Panc1 (cell line): ENCODE data around the gene SLC2A14. TPM values are rescaled to one million over a fixed set of nuclear protein-coding genes. Genes with fewer than 3 reads are reported as not detected.

ENCODE experiments used
- ATAC-seq: fragments of 200-7000 bp; cut with Tn5 transposase; 2 replicates; pipeline ENCODE4 v1.9.1; 2020; ENCODE audit warnings: mild to moderate bottlenecking, moderate library complexity
- BruUV-seq: library from RNA; stranded (reverse); fragments of 400-500 nt; replicated peaks from 2 replicates; lab custom pipeline; 2021; lab: Mats Ljungman, UMichigan
- CTCF ChIA-PET: fragments of 300-600 bp; sonication (Branson Sonifier 250); formaldehyde crosslinking; loops from one replicate; lab custom pipeline; 2022; ENCODE audit warnings: antibody characterized with exemption; lab: Charles Lee
- POLR2A ChIA-PET: fragments of 300-600 bp; sonication (Branson Sonifier 250); formaldehyde crosslinking; loops from one replicate; lab custom pipeline; 2022; ENCODE audit warnings: antibody characterized with exemption; lab: Charles Lee
- DNase-seq: peaks from one replicate; pipeline ENCODE4 v3.0.0-alpha.2; 2010; ENCODE audit warnings: low read depth, low spot score
- H3K27ac ChIP-seq: 2 replicates; pipeline ENCODE4 v1.5.1; 2011; ENCODE audit warnings: mild to moderate bottlenecking, low read length, inconsistent platforms
- H3K27me3 ChIP-seq: fragments of 200-500 bp; sonication (Bioruptor generic); 2 replicates; pipeline ENCODE4 v1.6.0; 2014; ENCODE audit warnings: low read length, inconsistent platforms; ENCODE audit not compliant: control insufficient read depth, insufficient read depth
- H3K36me3 ChIP-seq: fragments of 200-500 bp; sonication (Bioruptor generic); 2 replicates; pipeline ENCODE4 v1.5.1; 2014; ENCODE audit warnings: inconsistent platforms, mild to moderate bottlenecking, low read length, moderate library complexity; ENCODE audit not compliant: control insufficient read depth, insufficient read depth
- H3K4me1 ChIP-seq: 2 replicates; pipeline ENCODE4 v1.5.1; 2011; ENCODE audit warnings: inconsistent platforms, mild to moderate bottlenecking, low read length, moderate library complexity; ENCODE audit not compliant: control insufficient read depth, insufficient read depth
- H3K4me3 ChIP-seq, 2 experiments: 2 replicates each; pipeline ENCODE4 v1.5.1; 2011 to 2012; ENCODE audit warnings: low read depth in 2 of 2, low read length in 2 of 2, mild to moderate bottlenecking in 2 of 2, inconsistent platforms in 1 of 2, moderate library complexity in 1 of 2
- H3K9me3 ChIP-seq: fragments of 200-500 bp; sonication (Bioruptor generic); 2 replicates; pipeline ENCODE4 v1.5.1; 2014; ENCODE audit warnings: low read depth, mild to moderate bottlenecking, inconsistent platforms, low read length, moderate library complexity; ENCODE audit not compliant: control insufficient read depth, insufficient read depth
- POLR2AphosphoS5 ChIP-seq: IDR thresholded peaks from 2 replicates; pipeline ENCODE4 v1.6.1; 2012; ENCODE audit warnings: mild to moderate bottlenecking, low read depth, low read length, moderate library complexity
- SIN3A ChIP-seq: IDR thresholded peaks from 2 replicates; pipeline ENCODE4 v1.6.1; 2012; ENCODE audit warnings: low read depth, mild to moderate bottlenecking, low read length, moderate library complexity, borderline replicate concordance; ENCODE audit not compliant: insufficient read depth
- TCF7L2 ChIP-seq: IDR thresholded peaks from 2 replicates; pipeline ENCODE4 v1.6.1; 2011; ENCODE audit warnings: mild to moderate bottlenecking, low read depth, low read length, inconsistent platforms
- in situ Hi-C: cut with HindIII; loops from 2 replicates; pipeline ENCODE4 v1.10.0; 2016; ENCODE audit warnings: low sequenced_read_pairs, low pct_unique_long_range_greater_than_20kb
- intact Hi-C: fragments of 100-400 bp; cut with micrococcal nuclease; formaldehyde crosslinking; loops from one replicate; pipeline ENCODE4 v1.10.0; 2022; ENCODE audit not compliant: unreplicated experiment
- total RNA-seq: library from RNA; stranded (reverse); gene quantifications from one replicate; pipeline ENCODE4 v1.2.1, GENCODE V29; 2021; ENCODE audit not compliant: unreplicated experiment
- TF ChIP-seq, protein P1 (sequence below), 2 experiments: IDR thresholded peaks; 2 replicates each; pipeline ENCODE4 v1.6.1; 2011 to 2012; ENCODE audit warnings: low read depth in 2 of 2, control low read depth in 1 of 2, low read length in 1 of 2, mild to moderate bottlenecking in 1 of 2, moderate library complexity in 1 of 2; ENCODE audit not compliant: insufficient read depth in 1 of 2
- TF ChIP-seq, protein P2 (sequence below): fragments of 450-650 bp; IDR thresholded peaks from 2 replicates; pipeline ENCODE4 v1.5.1; 2017; ENCODE audit warnings: mild to moderate bottlenecking

Gene SLC2A14
- total RNA-seq, 1 experiment from 2014 or later = not detected

DNA sequence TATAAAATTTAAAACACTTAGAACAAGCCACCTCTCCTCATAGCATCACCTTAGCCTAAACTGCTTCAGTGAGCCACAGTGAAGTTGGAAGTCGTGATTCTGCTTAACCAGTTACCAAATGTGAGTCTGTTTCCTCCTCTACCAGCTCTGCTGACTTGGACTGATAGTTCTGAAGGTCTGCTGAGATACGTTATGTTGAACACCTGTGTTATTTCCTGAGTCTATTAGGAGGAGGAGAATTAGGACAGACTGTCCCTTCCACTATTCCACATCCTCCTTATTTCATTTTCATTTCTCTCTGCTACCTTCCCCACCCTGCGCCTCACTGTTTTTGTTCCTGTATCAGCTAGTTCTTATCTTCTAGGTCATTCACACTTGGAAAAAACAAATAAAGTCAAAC lies 2.4 kb downstream of the SLC2A14 start:
- POLR2A ChIA-PET = no interaction called here
- CTCF ChIA-PET = interaction anchor here (0.7 kb wide), 1 partner anchor 579 kb away, joined by 4 read pairs; no protein-coding TSS in a partner anchor
- no peak overlapping the region for H3K27ac ChIP-seq
- no peaks in the 10 kb centered on the region for H3K27me3 ChIP-seq
- H3K9me3 ChIP-seq = no peaks in the 10 kb centered on the region
- DNase-seq (no peak), ATAC-seq (no peak)
- H3K4me3 ChIP-seq = no peak overlapping the region
- no TSS peak for BruUV-seq
- intact Hi-C loops (no loop called here), in situ Hi-C loops (no loop called here)
- TF ChIP-seq SIN3A (no peak), POLR2AphosphoS5 (no peak), TCF7L2 (no peak)
- TF ChIP-seq, protein P1, sequence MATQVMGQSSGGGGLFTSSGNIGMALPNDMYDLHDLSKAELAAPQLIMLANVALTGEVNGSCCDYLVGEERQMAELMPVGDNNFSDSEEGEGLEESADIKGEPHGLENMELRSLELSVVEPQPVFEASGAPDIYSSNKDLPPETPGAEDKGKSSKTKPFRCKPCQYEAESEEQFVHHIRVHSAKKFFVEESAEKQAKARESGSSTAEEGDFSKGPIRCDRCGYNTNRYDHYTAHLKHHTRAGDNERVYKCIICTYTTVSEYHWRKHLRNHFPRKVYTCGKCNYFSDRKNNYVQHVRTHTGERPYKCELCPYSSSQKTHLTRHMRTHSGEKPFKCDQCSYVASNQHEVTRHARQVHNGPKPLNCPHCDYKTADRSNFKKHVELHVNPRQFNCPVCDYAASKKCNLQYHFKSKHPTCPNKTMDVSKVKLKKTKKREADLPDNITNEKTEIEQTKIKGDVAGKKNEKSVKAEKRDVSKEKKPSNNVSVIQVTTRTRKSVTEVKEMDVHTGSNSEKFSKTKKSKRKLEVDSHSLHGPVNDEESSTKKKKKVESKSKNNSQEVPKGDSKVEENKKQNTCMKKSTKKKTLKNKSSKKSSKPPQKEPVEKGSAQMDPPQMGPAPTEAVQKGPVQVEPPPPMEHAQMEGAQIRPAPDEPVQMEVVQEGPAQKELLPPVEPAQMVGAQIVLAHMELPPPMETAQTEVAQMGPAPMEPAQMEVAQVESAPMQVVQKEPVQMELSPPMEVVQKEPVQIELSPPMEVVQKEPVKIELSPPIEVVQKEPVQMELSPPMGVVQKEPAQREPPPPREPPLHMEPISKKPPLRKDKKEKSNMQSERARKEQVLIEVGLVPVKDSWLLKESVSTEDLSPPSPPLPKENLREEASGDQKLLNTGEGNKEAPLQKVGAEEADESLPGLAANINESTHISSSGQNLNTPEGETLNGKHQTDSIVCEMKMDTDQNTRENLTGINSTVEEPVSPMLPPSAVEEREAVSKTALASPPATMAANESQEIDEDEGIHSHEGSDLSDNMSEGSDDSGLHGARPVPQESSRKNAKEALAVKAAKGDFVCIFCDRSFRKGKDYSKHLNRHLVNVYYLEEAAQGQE (IDR thresholded peaks at IDR 0.05; ENCODE audit: insufficient read depth in 1 of 2, low read depth in 2 of 2, low read length in 1 of 2) = no peak
- TF ChIP-seq, protein P2, sequence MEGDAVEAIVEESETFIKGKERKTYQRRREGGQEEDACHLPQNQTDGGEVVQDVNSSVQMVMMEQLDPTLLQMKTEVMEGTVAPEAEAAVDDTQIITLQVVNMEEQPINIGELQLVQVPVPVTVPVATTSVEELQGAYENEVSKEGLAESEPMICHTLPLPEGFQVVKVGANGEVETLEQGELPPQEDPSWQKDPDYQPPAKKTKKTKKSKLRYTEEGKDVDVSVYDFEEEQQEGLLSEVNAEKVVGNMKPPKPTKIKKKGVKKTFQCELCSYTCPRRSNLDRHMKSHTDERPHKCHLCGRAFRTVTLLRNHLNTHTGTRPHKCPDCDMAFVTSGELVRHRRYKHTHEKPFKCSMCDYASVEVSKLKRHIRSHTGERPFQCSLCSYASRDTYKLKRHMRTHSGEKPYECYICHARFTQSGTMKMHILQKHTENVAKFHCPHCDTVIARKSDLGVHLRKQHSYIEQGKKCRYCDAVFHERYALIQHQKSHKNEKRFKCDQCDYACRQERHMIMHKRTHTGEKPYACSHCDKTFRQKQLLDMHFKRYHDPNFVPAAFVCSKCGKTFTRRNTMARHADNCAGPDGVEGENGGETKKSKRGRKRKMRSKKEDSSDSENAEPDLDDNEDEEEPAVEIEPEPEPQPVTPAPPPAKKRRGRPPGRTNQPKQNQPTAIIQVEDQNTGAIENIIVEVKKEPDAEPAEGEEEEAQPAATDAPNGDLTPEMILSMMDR = no peak
- H3K36me3 ChIP-seq = no peaks in the 10 kb centered on the region
- no peaks in the 10 kb centered on the region for H3K4me1 ChIP-seq

DNA sequence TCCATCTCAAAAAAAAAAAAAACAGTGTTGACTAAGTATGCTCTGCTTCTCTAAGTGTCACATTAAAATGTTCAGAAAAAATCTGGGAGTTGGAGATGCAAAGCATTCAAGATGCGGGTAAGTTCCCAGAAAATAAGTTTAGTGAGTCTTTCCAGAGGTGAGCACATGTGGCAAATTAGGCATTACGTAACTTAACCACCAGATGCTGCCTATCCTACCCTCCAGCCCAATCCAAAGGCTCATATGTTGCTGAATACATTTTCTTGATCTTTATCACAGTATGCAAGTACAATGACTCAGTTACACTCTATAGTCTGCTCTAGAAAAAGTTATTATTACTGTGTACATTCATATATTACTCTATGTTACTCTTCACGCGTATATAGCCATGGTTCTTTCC lies 3.6 kb downstream of the SLC2A14 start:
- in situ Hi-C loops = no loop called here
- H3K4me1 ChIP-seq = no peaks in the 10 kb centered on the region
- ChIA-PET POLR2A (no interaction called here), CTCF (no interaction called here)
- H3K27ac ChIP-seq = no peak overlapping the region
- no TSS peak for BruUV-seq
- TF ChIP-seq, protein P2 = no peak
- no peak for ATAC-seq
- no peaks in the 10 kb centered on the region for H3K9me3 ChIP-seq
- H3K4me3 ChIP-seq = no peak overlapping the region
- no peaks in the 10 kb centered on the region for H3K27me3 ChIP-seq
- no peaks in the 10 kb centered on the region for H3K36me3 ChIP-seq
- no peak for DNase-seq
- intact Hi-C loops = no loop called here
